HepG2 (cell line): Measurements from ENCODE around the gene LYPLA2. TPM values are rescaled to one million over a fixed set of nuclear protein-coding genes. Genes with fewer than 3 reads are reported as not detected.
A peak's percentile ranks its signal among the peaks of the same experiment; 100 is the strongest.

Source experiments
- ARNTL ChIP-seq: sonication (generic); formaldehyde crosslinking; IDR thresholded peaks from 2 replicates; pipeline ENCODE4 v1.4.0; 2020; ENCODE audit warnings: mild to moderate bottlenecking, missing genetic modification reagents
- CTCF ChIP-seq: sonication (generic); formaldehyde crosslinking; IDR thresholded peaks from 2 replicates; pipeline ENCODE4 v1.5.0; 2020; ENCODE audit warnings: mild to moderate bottlenecking, missing genetic modification reagents, moderate library complexity
- EP300 ChIP-seq, 3 experiments: sonication (generic) in 1 of 3; formaldehyde crosslinking in 1 of 3; IDR thresholded peaks; 2 replicates each; pipeline versions ENCODE4 v1.5.1 to v1.6.1; 2011 to 2020; ENCODE audit warnings: low read depth in 2 of 3, low read length in 2 of 3, borderline replicate concordance in 1 of 3, improper control_type of control experiment in 1 of 3, mild to moderate bottlenecking in 1 of 3, missing genetic modification reagents in 1 of 3, moderate library complexity in 1 of 3
- IRF1 ChIP-seq: sonication (generic); formaldehyde crosslinking; IDR thresholded peaks from 2 replicates; pipeline ENCODE4 v1.4.0; 2020; ENCODE audit warnings: low read depth, mild to moderate bottlenecking, missing genetic modification reagents
- KDM3A ChIP-seq: IDR thresholded peaks from 2 replicates; pipeline ENCODE4 v1.6.1; 2018; ENCODE audit warnings: low read depth, missing compliant biosample characterization
- MED8 ChIP-seq: sonication (generic); formaldehyde crosslinking; IDR thresholded peaks from 2 replicates; pipeline ENCODE4 v1.8.1; 2023; ENCODE audit warnings: mild to moderate bottlenecking, missing genetic modification reagents; ENCODE audit not compliant: insufficient replicate concordance
- NRL ChIP-seq: sonication (generic); formaldehyde crosslinking; IDR thresholded peaks from 2 replicates; pipeline ENCODE4 v1.5.0; 2020; ENCODE audit warnings: missing genetic modification reagents, mild to moderate bottlenecking, moderate library complexity, borderline replicate concordance
- REL ChIP-seq: sonication (generic); formaldehyde crosslinking; conservative IDR thresholded peaks from 2 replicates; pipeline ENCODE4 v1.8.0; 2022; ENCODE audit warnings: mild to moderate bottlenecking, missing genetic modification reagents, moderate library complexity
- SAFB2 ChIP-seq: sonication (generic); formaldehyde crosslinking; IDR thresholded peaks from 2 replicates; pipeline ENCODE4 v1.5.1; 2020; ENCODE audit warnings: missing genetic modification reagents, low read depth, mild to moderate bottlenecking, borderline replicate concordance
- SALL2 ChIP-seq: sonication (generic); formaldehyde crosslinking; IDR thresholded peaks from 2 replicates; pipeline ENCODE4 v1.8.1; 2023; ENCODE audit warnings: mild to moderate bottlenecking, missing genetic modification reagents, inconsistent platforms
- SP2 ChIP-seq: sonication (generic); formaldehyde crosslinking; IDR thresholded peaks from 2 replicates; pipeline ENCODE4 v1.5.1; 2020; ENCODE audit warnings: mild to moderate bottlenecking, missing genetic modification reagents
- ZBTB38 ChIP-seq: sonication (generic); formaldehyde crosslinking; IDR thresholded peaks from 2 replicates; pipeline ENCODE4 v1.5.1; 2020; ENCODE audit warnings: mild to moderate bottlenecking, missing genetic modification reagents
- ZNF121 ChIP-seq: sonication (generic); formaldehyde crosslinking; IDR thresholded peaks from 2 replicates; pipeline ENCODE4 v1.5.0; 2020; ENCODE audit warnings: mild to moderate bottlenecking, missing genetic modification reagents
- ZNF766 ChIP-seq: sonication (generic); formaldehyde crosslinking; IDR thresholded peaks from 2 replicates; pipeline ENCODE4 v1.5.0; 2020; ENCODE audit warnings: missing genetic modification reagents, borderline replicate concordance
- polyA plus RNA-seq, 8 experiments: library from polyadenylated mRNA; depleted of rRNA in 3 of 8; stranded (reverse) in 7 of 8; unstranded in 1 of 8; fragments of >200 nt; fragmentation: Illumina TruSeq in 4 of 8; extraction: Trizol in 4 of 8; gene quantifications; 2 replicates each; pipeline versions ENCODE4 v1.2.1 to v1.2.3, GENCODE V29; 2011 to 2016; ENCODE audit warnings: low read depth in 4 of 8, missing spikeins in 1 of 8, mixed read lengths in 1 of 8; ENCODE audit not compliant: insufficient read depth in 1 of 8
- total RNA-seq, 5 experiments: library from RNA; depleted of rRNA; stranded (reverse); fragments of >200 nt; fragmentation: Illumina TruSeq; extraction: Trizol; gene quantifications; 2 replicates each; pipeline ENCODE4 v1.2.3, GENCODE V29; 2016; ENCODE audit warnings: low read depth in 1 of 5
- TF ChIP-seq, protein P1 (sequence below): sonication (generic); formaldehyde crosslinking; IDR thresholded peaks from 2 replicates; pipeline ENCODE4 v1.4.0; 2020; ENCODE audit warnings: missing genetic modification reagents
- TF ChIP-seq, protein P2 (sequence below): sonication (generic); formaldehyde crosslinking; IDR thresholded peaks from 2 replicates; pipeline ENCODE4 v1.4.0; 2020; ENCODE audit warnings: mild to moderate bottlenecking, missing genetic modification reagents
- TF ChIP-seq, protein P3 (sequence below): sonication (generic); formaldehyde crosslinking; IDR thresholded peaks from 2 replicates; pipeline ENCODE4 v1.8.0; 2022; ENCODE audit warnings: missing genetic modification reagents, mild to moderate bottlenecking, inconsistent platforms, borderline replicate concordance

LYPLA2 gene
- total and polyA plus RNA-seq, 2 of the 13 experiments (the other 11 are each of a cell fraction or from before 2014, with no cell fraction given) = 72.1 to 73.2 TPM

DNA sequence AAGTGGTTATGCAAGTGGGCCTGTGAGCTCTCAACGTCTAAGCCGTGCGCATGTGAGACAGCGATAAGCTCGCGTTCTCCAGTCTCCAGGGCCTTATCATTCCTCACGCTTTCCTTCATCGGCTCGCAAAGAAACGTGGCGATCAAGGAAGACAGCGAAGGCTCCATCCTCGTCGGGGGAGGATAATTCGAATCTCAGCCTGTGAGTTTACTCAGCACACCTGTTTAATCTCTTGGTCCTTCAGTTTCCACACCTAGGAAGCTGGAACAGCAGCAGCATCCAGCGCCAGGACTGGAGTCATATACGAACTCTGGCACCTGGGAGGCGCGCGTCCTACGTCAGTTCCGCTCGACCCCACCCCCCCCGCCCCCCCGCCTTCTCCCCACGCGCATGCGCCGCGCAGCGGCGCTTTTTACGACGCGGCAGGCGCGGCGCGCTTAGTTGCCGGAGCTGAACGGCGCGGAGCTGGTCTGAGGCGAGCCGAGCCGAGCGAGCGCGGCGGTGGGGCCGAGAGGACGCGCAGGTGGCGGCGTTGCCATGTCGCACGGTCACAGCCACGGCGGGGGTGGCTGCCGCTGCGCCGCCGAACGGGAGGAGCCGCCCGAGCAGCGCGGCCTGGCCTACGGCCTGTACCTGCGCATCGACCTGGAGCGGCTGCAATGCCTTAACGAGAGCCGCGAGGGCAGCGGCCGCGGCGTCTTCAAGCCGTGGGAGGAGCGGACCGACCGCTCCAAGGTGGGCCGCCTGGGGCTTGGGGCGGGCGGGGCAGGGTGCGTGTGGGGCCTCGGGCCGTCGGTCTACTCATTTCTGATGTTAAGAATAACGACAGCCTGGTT, 12.7 kb upstream of the LYPLA2 start, which contains the start of gene PITHD1 (continued):
- TF ChIP-seq, protein P1, sequence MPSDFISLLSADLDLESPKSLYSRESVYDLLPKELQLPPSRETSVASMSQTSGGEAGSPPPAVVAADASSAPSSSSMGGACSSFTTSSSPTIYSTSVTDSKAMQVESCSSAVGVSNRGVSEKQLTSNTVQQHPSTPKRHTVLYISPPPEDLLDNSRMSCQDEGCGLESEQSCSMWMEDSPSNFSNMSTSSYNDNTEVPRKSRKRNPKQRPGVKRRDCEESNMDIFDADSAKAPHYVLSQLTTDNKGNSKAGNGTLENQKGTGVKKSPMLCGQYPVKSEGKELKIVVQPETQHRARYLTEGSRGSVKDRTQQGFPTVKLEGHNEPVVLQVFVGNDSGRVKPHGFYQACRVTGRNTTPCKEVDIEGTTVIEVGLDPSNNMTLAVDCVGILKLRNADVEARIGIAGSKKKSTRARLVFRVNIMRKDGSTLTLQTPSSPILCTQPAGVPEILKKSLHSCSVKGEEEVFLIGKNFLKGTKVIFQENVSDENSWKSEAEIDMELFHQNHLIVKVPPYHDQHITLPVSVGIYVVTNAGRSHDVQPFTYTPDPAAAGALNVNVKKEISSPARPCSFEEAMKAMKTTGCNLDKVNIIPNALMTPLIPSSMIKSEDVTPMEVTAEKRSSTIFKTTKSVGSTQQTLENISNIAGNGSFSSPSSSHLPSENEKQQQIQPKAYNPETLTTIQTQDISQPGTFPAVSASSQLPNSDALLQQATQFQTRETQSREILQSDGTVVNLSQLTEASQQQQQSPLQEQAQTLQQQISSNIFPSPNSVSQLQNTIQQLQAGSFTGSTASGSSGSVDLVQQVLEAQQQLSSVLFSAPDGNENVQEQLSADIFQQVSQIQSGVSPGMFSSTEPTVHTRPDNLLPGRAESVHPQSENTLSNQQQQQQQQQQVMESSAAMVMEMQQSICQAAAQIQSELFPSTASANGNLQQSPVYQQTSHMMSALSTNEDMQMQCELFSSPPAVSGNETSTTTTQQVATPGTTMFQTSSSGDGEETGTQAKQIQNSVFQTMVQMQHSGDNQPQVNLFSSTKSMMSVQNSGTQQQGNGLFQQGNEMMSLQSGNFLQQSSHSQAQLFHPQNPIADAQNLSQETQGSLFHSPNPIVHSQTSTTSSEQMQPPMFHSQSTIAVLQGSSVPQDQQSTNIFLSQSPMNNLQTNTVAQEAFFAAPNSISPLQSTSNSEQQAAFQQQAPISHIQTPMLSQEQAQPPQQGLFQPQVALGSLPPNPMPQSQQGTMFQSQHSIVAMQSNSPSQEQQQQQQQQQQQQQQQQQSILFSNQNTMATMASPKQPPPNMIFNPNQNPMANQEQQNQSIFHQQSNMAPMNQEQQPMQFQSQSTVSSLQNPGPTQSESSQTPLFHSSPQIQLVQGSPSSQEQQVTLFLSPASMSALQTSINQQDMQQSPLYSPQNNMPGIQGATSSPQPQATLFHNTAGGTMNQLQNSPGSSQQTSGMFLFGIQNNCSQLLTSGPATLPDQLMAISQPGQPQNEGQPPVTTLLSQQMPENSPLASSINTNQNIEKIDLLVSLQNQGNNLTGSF (CRISPR knock-in tag) = no peak
- no peak for TF ChIP-seq EP300 (IDR thresholded peaks at IDR 0.05; ENCODE audit: low read depth in 2 of 2, low read length in 2 of 2)
- TF ChIP-seq EP300 (CRISPR knock-in tag; IDR thresholded peaks at IDR 0.05; ENCODE audit: borderline replicate concordance) = peak; percentile 16; the same call in 1 of the 2 replicates
- TF ChIP-seq, protein P2, sequence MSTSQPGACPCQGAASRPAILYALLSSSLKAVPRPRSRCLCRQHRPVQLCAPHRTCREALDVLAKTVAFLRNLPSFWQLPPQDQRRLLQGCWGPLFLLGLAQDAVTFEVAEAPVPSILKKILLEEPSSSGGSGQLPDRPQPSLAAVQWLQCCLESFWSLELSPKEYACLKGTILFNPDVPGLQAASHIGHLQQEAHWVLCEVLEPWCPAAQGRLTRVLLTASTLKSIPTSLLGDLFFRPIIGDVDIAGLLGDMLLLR = peak; percentile 30; the same call in 1 of the 2 replicates
- TF ChIP-seq, protein P3, sequence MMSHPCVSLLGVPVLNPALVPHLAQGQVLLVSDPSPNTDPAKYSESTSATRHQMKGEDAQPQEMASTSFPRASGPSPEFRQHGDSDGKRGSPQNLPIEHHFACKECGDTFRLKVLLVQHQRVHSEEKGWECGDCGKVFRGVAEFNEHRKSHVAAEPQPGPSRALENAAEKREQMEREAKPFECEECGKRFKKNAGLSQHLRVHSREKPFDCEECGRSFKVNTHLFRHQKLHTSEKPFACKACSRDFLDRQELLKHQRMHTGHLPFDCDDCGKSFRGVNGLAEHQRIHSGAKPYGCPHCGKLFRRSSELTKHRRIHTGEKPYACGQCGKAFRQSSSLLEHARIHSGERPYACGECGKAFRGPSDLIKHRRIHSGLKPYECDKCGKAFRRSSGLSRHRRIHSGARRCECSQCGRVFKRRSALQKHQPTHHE (CRISPR knock-in tag) = peak; percentile 53; the same call in 1 of the 2 replicates
- TF ChIP-seq ZNF121 (CRISPR knock-in tag) = no peak
- peak; percentile 76 for TF ChIP-seq SALL2
- TF ChIP-seq MED8 (CRISPR knock-in tag) = peak; percentile 47
- TF ChIP-seq SAFB2 (CRISPR knock-in tag) = peak; percentile 82; the same call in 1 of the 2 replicates
- TF ChIP-seq ZBTB38 (CRISPR knock-in tag) = peak; percentile 72; the same call in 1 of the 2 replicates
- 0 out of 2 replicates have a peak, but pooled peaks have one; percentile 51 for TF ChIP-seq KDM3A
- 0 out of 2 replicates have a peak, but pooled peaks have one; percentile 10 for TF ChIP-seq REL (CRISPR knock-in tag)
- 0 out of 2 replicates have a peak, but pooled peaks have one; percentile 38 for TF ChIP-seq ARNTL
- TF ChIP-seq ZNF766 = peak; percentile 2; the same call in 1 of the 2 replicates
- no peak for TF ChIP-seq CTCF
- TF ChIP-seq NRL (CRISPR knock-in tag) = peak; percentile 32; the same call in 1 of the 2 replicates
- 0 out of 2 replicates have a peak, but pooled peaks have one; percentile 16 for TF ChIP-seq SP2 (CRISPR knock-in tag)
- TF ChIP-seq IRF1 = peak; percentile 48; the same call in 1 of the 2 replicates
